ENCODE results near the gene ATXN7L1. TPM values are rescaled to one million over a fixed set of nuclear protein-coding genes. Genes with fewer than 3 reads are reported as not detected.

ATXN7L1 gene
- total and polyA plus RNA-seq, 2 of the 4 experiments (the other 2 are of a cell fraction), result 3.5 to 4.3 TPM

- Histone ChIP-seq H4K8ac (ENCODE audit: low read depth in 2 of 2, low read length in 2 of 2) (no peak overlapping the region), H3K4me3 (ENCODE audit: insufficient read depth, low read depth, low read length) (no peak overlapping the region), H4K91ac (ENCODE audit: insufficient read depth, low read depth, low read length) (no peak overlapping the region), H3K4ac (ENCODE audit: low read depth, low read length) (no peak overlapping the region), H3K18ac (ENCODE audit: low read depth, low read length) (no peak overlapping the region), H2AK9ac (replicated peaks; ENCODE audit: low read depth, low read length, poor library complexity) (no peak overlapping the region), H3K27ac (ENCODE audit: insufficient read depth, low read length) (no peak overlapping the region), H4K5ac (ENCODE audit: low read depth, low read length) (no peak overlapping the region), H3K4me1 (ENCODE audit: control insufficient read depth, insufficient read depth, low read length) (no peaks in the 10 kb centered on the region; the same call in 1 of the 2 replicates), H3K9me1 (ENCODE audit: insufficient read depth, low read length) (peaks cover 12% of the 10 kb centered on the region), H2BK120ac (ENCODE audit: low read depth, low read length) (no peak overlapping the region), H2BK5ac (ENCODE audit: low read depth, low read length, poor library complexity, severe bottlenecking) (no peak overlapping the region), H2BK15ac (ENCODE audit: low read depth, low read length) (no peak overlapping the region), H3K36me3 (ENCODE audit: control insufficient read depth, insufficient read depth, low read length) (peaks cover 2% of the 10 kb centered on the region; the same call in 1 of the 2 replicates), H3K4me2 (ENCODE audit: low read depth, low read length) (no peak overlapping the region), H3K56ac (ENCODE audit: extremely low read depth, insufficient read depth, low read length) (no peak overlapping the region), H3K9me3 (ENCODE audit: control insufficient read depth, insufficient read depth, low read length) (no peaks in the 10 kb centered on the region), H2AK5ac (ENCODE audit: low read depth, low read length) (no peak overlapping the region), H3K79me1 (ENCODE audit: low read depth in 1 of 2, low read length in 2 of 2) (no peaks in the 10 kb centered on the region), H3K14ac (replicated peaks; ENCODE audit: low read depth, low read length) (no peak overlapping the region), H2BK20ac (ENCODE audit: low read depth, low read length) (no peak overlapping the region), H3K9ac (ENCODE audit: low read depth, low read length) (no peak overlapping the region), H3K23ac (ENCODE audit: low read depth, low read length) (no peak overlapping the region), H3K27me3 (ENCODE audit: control insufficient read depth, insufficient read depth, low read length) (no peaks in the 10 kb centered on the region), H2AFZ (replicated peaks; ENCODE audit: low read length, poor library complexity) (no peak overlapping the region), H4K20me1 (ENCODE audit: insufficient read depth, low read length) (no peaks in the 10 kb centered on the region)
- ATAC-seq (ENCODE audit: low read depth) (no peak), DNase-seq (peak; percentile 5)
- ChIA-PET CTCF (no interaction called here), POLR2A (ENCODE audit: unreplicated experiment) (no interaction called here)
- dilution Hi-C loops (cut with HindIII; ENCODE audit: low sequenced_read_pairs, unreplicated experiment), result no loop called here
- BruUV-seq (replicated peaks), result no TSS peak
- 70% methylated on average over 2 of the region's 11 CpGs; no CpG with 5 or more reads in 1 of the 2 experiments for WGBS, 2 experiments (ENCODE audit: extremely low coverage in 2 of 2, insufficient read length in 1 of 2)
- in situ Hi-C loops (cut with MboI; ENCODE audit: low sequenced_read_pairs), result no loop called here
- intact Hi-C loops (cut with micrococcal nuclease), result loop anchor here (10.0 kb wide), 1 partner anchor 89 kb away; no protein-coding TSS in a partner anchor
- TF ChIP-seq USF2 (IDR thresholded peaks at IDR 0.05; ENCODE audit: low read depth, low read length), result no peak
- TF ChIP-seq NFE2L2 (IDR thresholded peaks at IDR 0.05; ENCODE audit: low read depth, low read length), result no peak
- TF ChIP-seq POLR2A (IDR thresholded peaks at IDR 0.05; ENCODE audit: low read depth, low read length), result no peak
- TF ChIP-seq CTCF (conservative IDR thresholded peaks at IDR 0.05; ENCODE audit: low read depth, low read length), result no peak
These were observed 132.9 kb downstream of the ATXN7L1 start for GRCh38 chr7:105743351-105744090.

All from IMR-90 (cell line).